Fibroblast of lung (primary cell): Measurements from ENCODE around the gene ENO4. TPM values are rescaled to one million over a fixed set of nuclear protein-coding genes. Genes with fewer than 3 reads are reported as not detected.

Experiments used
- DNase-seq, 2 donors: peaks; one replicate each; pipeline versions ENCODE4 v3.0.0 to v3.0.0-alpha.2; 2010; ENCODE audit warnings: low read depth in 2 of 2
- H2AFZ ChIP-seq: 2 replicates; pipeline ENCODE4 v1.5.1; 2012; ENCODE audit warnings: low read length, control low read depth, inconsistent platforms
- H3K27ac ChIP-seq: 2 replicates; pipeline ENCODE4 v1.5.1; 2011; ENCODE audit warnings: low read length, control low read depth; ENCODE audit not compliant: insufficient read depth
- H3K27me3 ChIP-seq: 2 replicates; pipeline ENCODE4 v1.5.1; 2011; ENCODE audit warnings: mild to moderate bottlenecking, low read length; ENCODE audit not compliant: control insufficient read depth, insufficient read depth
- H3K36me3 ChIP-seq: 2 replicates; pipeline ENCODE4 v1.5.1; 2011; ENCODE audit warnings: low read length; ENCODE audit not compliant: control insufficient read depth, insufficient read depth
- H3K4me1 ChIP-seq: 2 replicates; pipeline ENCODE4 v1.5.1; 2011; ENCODE audit warnings: low read length; ENCODE audit not compliant: control insufficient read depth, insufficient read depth; ENCODE audit errors: extremely low read depth
- H3K4me2 ChIP-seq: 2 replicates; pipeline ENCODE4 v1.5.1; 2011; ENCODE audit warnings: low read length, control low read depth; ENCODE audit not compliant: insufficient read depth; ENCODE audit errors: extremely low read depth
- H3K4me3 ChIP-seq, 4 experiments: fragments of 200-600 bp in 1 of 4; sonication (generic) in 1 of 4; replicated peaks in 1 of 4; 2 replicates each; pipeline ENCODE4 v1.5.1; 2011 to 2016; ENCODE audit warnings: low read length in 4 of 4, low read depth in 3 of 4, mild to moderate bottlenecking in 3 of 4, control low read depth in 2 of 4, inconsistent platforms in 1 of 4, mixed read lengths in 1 of 4; ENCODE audit not compliant: insufficient read depth in 1 of 4; ENCODE audit errors: control extremely low read depth in 1 of 4
- H3K79me2 ChIP-seq: 2 replicates; pipeline ENCODE4 v1.5.1; 2012; ENCODE audit warnings: mild to moderate bottlenecking, low read length, inconsistent platforms; ENCODE audit not compliant: control insufficient read depth, insufficient read depth
- H3K9ac ChIP-seq: 2 replicates; pipeline ENCODE4 v1.5.1; 2011; ENCODE audit warnings: mild to moderate bottlenecking, low read length, control low read depth; ENCODE audit not compliant: insufficient read depth
- H3K9me3 ChIP-seq: 2 replicates; pipeline ENCODE4 v1.5.1; 2012; ENCODE audit warnings: low read depth, low read length; ENCODE audit not compliant: control insufficient read depth, insufficient read depth
- H4K20me1 ChIP-seq: 2 replicates; pipeline ENCODE4 v1.5.1; 2011; ENCODE audit warnings: low read length; ENCODE audit not compliant: control insufficient read depth, insufficient read depth; ENCODE audit errors: extremely low read depth
- CTCF ChIP-seq, 2 donors: IDR thresholded peaks in 1 of 2; conservative IDR thresholded peaks in 1 of 2; 1 replicate in 1 of 2; 2 replicates in 1 of 2; pipeline ENCODE4 v1.5.1; 2011 to 2012; ENCODE audit warnings: low read length in 2 of 2, control low read depth in 1 of 2, inconsistent platforms in 1 of 2, low read depth in 1 of 2, mild to moderate bottlenecking in 1 of 2
- EZH2 ChIP-seq: IDR thresholded peaks from 2 replicates; pipeline ENCODE4 v1.5.1; 2012; ENCODE audit warnings: low read length, control low read depth, mild to moderate bottlenecking; ENCODE audit errors: missing control alignments
- polyA plus RNA-seq, 2 donors: library from polyadenylated mRNA; depleted of rRNA in 1 of 2; stranded (reverse) in 1 of 2; unstranded in 1 of 2; fragments of >200 nt; gene quantifications; 2 replicates each; pipeline ENCODE4 v1.2.1, GENCODE V29; 2011 to 2012; ENCODE audit warnings: missing spikeins in 1 of 2
- total RNA-seq: library from RNA; depleted of rRNA; stranded (reverse); fragments of >200 nt; gene quantifications from 2 replicates; pipeline ENCODE4 v1.2.1, GENCODE V29; 2014

ENO4 gene
- total and polyA plus RNA-seq, 2 donors (not counting 1 experiment from before 2014, with no cell fraction given) = 0.05 to 0.66 TPM

GRCh38 chr10:116802474-116802873, 46.8 kb upstream of the ENO4 start:
- H3K4me2 ChIP-seq = no peak overlapping the region
- H4K20me1 ChIP-seq = no peaks in the 10 kb centered on the region
- peaks cover 3% of the 10 kb centered on the region for H3K27me3 ChIP-seq
- H2AFZ ChIP-seq = no peak overlapping the region
- no peak for DNase-seq
- no peak overlapping the region for H3K27ac ChIP-seq
- TF ChIP-seq EZH2 (no peak), CTCF (conservative IDR thresholded peaks at IDR 0.05 in 1 of 2, IDR thresholded peaks at IDR 0.05 in 1 of 2; ENCODE audit: low read depth in 1 of 2, low read length in 2 of 2) (no peak)
- H3K4me1 ChIP-seq = no peaks in the 10 kb centered on the region
- no peak overlapping the region for H3K9ac ChIP-seq
- no peaks in the 10 kb centered on the region for H3K36me3 ChIP-seq
- H3K4me3 ChIP-seq = no peak overlapping the region
- no peaks in the 10 kb centered on the region for H3K9me3 ChIP-seq
- no peaks in the 10 kb centered on the region for H3K79me2 ChIP-seq

GRCh38 chr10:116802876-116803275, 46.4 kb upstream of the ENO4 start:
- no peak overlapping the region for H2AFZ ChIP-seq
- no peaks in the 10 kb centered on the region for H3K4me1 ChIP-seq
- no peak overlapping the region for H3K4me2 ChIP-seq
- H3K27ac ChIP-seq = no peak overlapping the region
- no peaks in the 10 kb centered on the region for H3K9me3 ChIP-seq
- no peak overlapping the region for H3K4me3 ChIP-seq
- DNase-seq = no peak
- no peaks in the 10 kb centered on the region for H3K36me3 ChIP-seq
- H4K20me1 ChIP-seq = no peaks in the 10 kb centered on the region
- H3K9ac ChIP-seq = no peak overlapping the region
- TF ChIP-seq CTCF (conservative IDR thresholded peaks at IDR 0.05 in 1 of 2, IDR thresholded peaks at IDR 0.05 in 1 of 2; ENCODE audit: low read depth in 1 of 2, low read length in 2 of 2) (no peak), EZH2 (no peak)
- peaks cover 3% of the 10 kb centered on the region for H3K27me3 ChIP-seq
- H3K79me2 ChIP-seq = no peaks in the 10 kb centered on the region

- Histone ChIP-seq H3K27ac (no peak overlapping the region), H3K79me2 (no peaks in the 10 kb centered on the region), H3K4me3 (no peak overlapping the region), H3K4me1 (no peaks in the 10 kb centered on the region), H4K20me1 (no peaks in the 10 kb centered on the region), H3K27me3 (peaks cover 3% of the 10 kb centered on the region), H3K36me3 (no peaks in the 10 kb centered on the region), H3K9me3 (no peaks in the 10 kb centered on the region), H2AFZ (no peak overlapping the region), H3K9ac (no peak overlapping the region), H3K4me2 (no peak overlapping the region)
- DNase-seq = no peak
- TF ChIP-seq EZH2 (no peak), CTCF (conservative IDR thresholded peaks at IDR 0.05 in 1 of 2, IDR thresholded peaks at IDR 0.05 in 1 of 2; ENCODE audit: low read depth in 1 of 2, low read length in 2 of 2) (no peak)
Observed at GRCh38 chr10:116803451-116804249, 45.6 kb upstream of the ENO4 start.
